H1 (cell line): ENCODE data around the gene LINC01488. TPM values are rescaled to one million over a fixed set of nuclear protein-coding genes. Genes with fewer than 3 reads are reported as not detected.
A peak's percentile ranks its signal among the peaks of the same experiment; 100 is the strongest.

Experiments used
- CTCF ChIA-PET: fragments of 300-600 bp; sonication (Branson Sonifier 250); formaldehyde crosslinking; loops from one replicate; lab custom pipeline; 2021; ENCODE audit not compliant: partially characterized antibody; lab: Charles Lee
- POLR2A ChIA-PET: fragments of 300-600 bp; sonication (Branson Sonifier 250); formaldehyde crosslinking; loops from one replicate; lab custom pipeline; 2021; ENCODE audit warnings: inconsistent platforms; ENCODE audit not compliant: partially characterized antibody; lab: Charles Lee
- DNase-seq, 2 experiments: peaks; one replicate each; pipeline versions ENCODE4 v3.0.0 to v3.0.0-alpha.2; 2010 to 2022; ENCODE audit warnings: low spot score in 2 of 2, low read depth in 1 of 2, mixed read lengths in 1 of 2
- FAIRE-seq: peaks from 2 replicates; lab custom pipeline; 2011; peaks lifted over from hg19 to GRCh38; lab: Jason Lieb, UNC
- H2AFZ ChIP-seq: 2 replicates; pipeline ENCODE4 v1.8.1; 2012; ENCODE audit warnings: low read length, inconsistent platforms
- H2AK5ac ChIP-seq: 2 replicates; pipeline ENCODE4 v1.6.1; 2013; ENCODE audit warnings: low read depth, low read length
- H2BK120ac ChIP-seq: replicated peaks from 2 replicates; pipeline ENCODE3; 2013; ENCODE audit warnings: low read depth, low read length, inconsistent platforms
- H2BK12ac ChIP-seq: 2 replicates; pipeline ENCODE4 v1.6.1; 2013; ENCODE audit warnings: low read depth, low read length
- H2BK15ac ChIP-seq: 2 replicates; pipeline ENCODE4 v1.6.1; 2013; ENCODE audit warnings: low read length
- H2BK20ac ChIP-seq: 2 replicates; pipeline ENCODE4 v1.6.1; 2013; ENCODE audit warnings: low read length
- H2BK5ac ChIP-seq: 2 replicates; pipeline ENCODE4 v1.6.1; 2013; ENCODE audit warnings: low read depth, low read length
- H3K14ac ChIP-seq: 2 replicates; pipeline ENCODE4 v1.6.1; 2013; ENCODE audit warnings: inconsistent platforms; ENCODE audit not compliant: insufficient read length
- H3K18ac ChIP-seq: 2 replicates; pipeline ENCODE4 v1.6.1; 2013; ENCODE audit warnings: low read length; ENCODE audit errors: extremely low read depth
- H3K23ac ChIP-seq: 2 replicates; pipeline ENCODE4 v1.6.1; 2013; ENCODE audit warnings: inconsistent platforms; ENCODE audit not compliant: insufficient read length
- H3K23me2 ChIP-seq: 2 replicates; pipeline ENCODE4 v1.6.1; 2013; ENCODE audit warnings: low read depth, low read length
- H3K27ac ChIP-seq: 2 replicates; pipeline ENCODE4 v1.6.1; 2011; ENCODE audit warnings: low read depth, low read length, inconsistent platforms
- H3K27me3 ChIP-seq, 4 experiments: replicated peaks in 1 of 4; 1 replicate in 1 of 4; 2 replicates in 3 of 4; pipeline versions ENCODE4 v1.6.1 to v1.8.1; 2011 to 2013; ENCODE audit warnings: low read length in 3 of 4, mild to moderate bottlenecking in 3 of 4, inconsistent platforms in 2 of 4, mixed read lengths in 2 of 4, moderate library complexity in 1 of 4; ENCODE audit not compliant: control insufficient read depth in 3 of 4, insufficient read depth in 3 of 4; ENCODE audit errors: extremely low read depth in 1 of 4
- H3K36me3 ChIP-seq, 4 experiments: 2 replicates each; pipeline versions ENCODE4 v1.6.1 to v1.8.1; 2011 to 2013; ENCODE audit warnings: mild to moderate bottlenecking in 4 of 4, low read length in 3 of 4, moderate library complexity in 2 of 4, control low read depth in 1 of 4, inconsistent platforms in 1 of 4; ENCODE audit not compliant: insufficient read depth in 4 of 4, control insufficient read depth in 2 of 4
- H3K4ac ChIP-seq: replicated peaks from 2 replicates; pipeline ENCODE3; 2013; ENCODE audit warnings: low read length, low read depth, mixed read lengths, inconsistent platforms; ENCODE audit not compliant: insufficient read length
- H3K4me1 ChIP-seq, 4 experiments: replicated peaks in 1 of 4; 1 replicate in 1 of 4; 2 replicates in 3 of 4; pipeline versions ENCODE4 v1.6.1 to v1.8.1; 2011 to 2013; ENCODE audit warnings: low read length in 3 of 4, inconsistent platforms in 2 of 4, mixed read lengths in 1 of 4; ENCODE audit not compliant: insufficient read depth in 4 of 4, control insufficient read depth in 3 of 4
- H3K4me2 ChIP-seq, 2 experiments: 2 replicates each; pipeline versions ENCODE4 v1.6.1 to v1.8.1; 2011 to 2013; ENCODE audit warnings: low read depth in 2 of 2, low read length in 2 of 2, control low read depth in 1 of 2, inconsistent platforms in 1 of 2, mild to moderate bottlenecking in 1 of 2; ENCODE audit not compliant: insufficient read depth in 1 of 2
- H3K4me3 ChIP-seq, 4 experiments: fragments of 200-600, 300-600 bp in 1 of 4; sonication (generic), shearing (Covaris generic), sonication (Bioruptor Twin) in 1 of 4; 2 replicates each; pipeline versions ENCODE4 v1.5.1 to v1.8.1; 2011 to 2016; ENCODE audit warnings: low read length in 4 of 4, low read depth in 3 of 4, control low read depth in 2 of 4, inconsistent platforms in 2 of 4, mild to moderate bottlenecking in 2 of 4, mixed read lengths in 1 of 4, moderate library complexity in 1 of 4; ENCODE audit not compliant: insufficient read depth in 2 of 4; ENCODE audit errors: extremely low read depth in 1 of 4
- H3K56ac ChIP-seq: replicated peaks from 2 replicates; pipeline ENCODE3; 2013; ENCODE audit warnings: low read depth, mild to moderate bottlenecking, mixed read lengths, low read length, inconsistent platforms; ENCODE audit not compliant: insufficient read length
- H3K79me1 ChIP-seq: 2 replicates; pipeline ENCODE4 v1.6.1; 2013; ENCODE audit warnings: low read depth, low read length, control low read depth
- H3K79me2 ChIP-seq, 2 experiments: 2 replicates each; pipeline versions ENCODE4 v1.6.1 to v1.8.1; 2012 to 2013; ENCODE audit warnings: low read length in 2 of 2, mild to moderate bottlenecking in 2 of 2, inconsistent platforms in 1 of 2; ENCODE audit not compliant: insufficient read depth in 2 of 2, control insufficient read depth in 1 of 2
- H3K9ac ChIP-seq, 4 experiments: replicated peaks in 1 of 4; 1 replicate in 1 of 4; 2 replicates in 3 of 4; pipeline versions ENCODE4 v1.6.1 to v1.8.1; 2011 to 2013; ENCODE audit warnings: low read depth in 3 of 4, low read length in 3 of 4, control low read depth in 2 of 4, mild to moderate bottlenecking in 2 of 4, moderate library complexity in 2 of 4, inconsistent platforms in 1 of 4; ENCODE audit errors: extremely low read depth in 1 of 4
- H3K9me3 ChIP-seq, 2 experiments: 2 replicates each; pipeline versions ENCODE4 v1.6.1 to v1.8.1; 2012 to 2013; ENCODE audit warnings: mild to moderate bottlenecking in 2 of 2, moderate library complexity in 2 of 2, control low read depth in 1 of 2, inconsistent platforms in 1 of 2, low read depth in 1 of 2, low read length in 1 of 2, mixed read lengths in 1 of 2; ENCODE audit not compliant: insufficient read depth in 2 of 2
- H4K20me1 ChIP-seq, 2 experiments: replicated peaks in 1 of 2; 2 replicates each; pipeline versions ENCODE3 to v1.8.1; 2011 to 2013; ENCODE audit warnings: inconsistent platforms in 2 of 2, low read length in 2 of 2, mild to moderate bottlenecking in 1 of 2; ENCODE audit not compliant: insufficient read depth in 2 of 2, control insufficient read depth in 1 of 2
- H4K5ac ChIP-seq: 2 replicates; pipeline ENCODE4 v1.6.1; 2013; ENCODE audit warnings: low read length, low read depth, mixed read lengths, inconsistent platforms; ENCODE audit not compliant: insufficient read length
- H4K8ac ChIP-seq: 2 replicates; pipeline ENCODE4 v1.8.0; 2013; ENCODE audit warnings: mild to moderate bottlenecking, moderate library complexity, low read length, inconsistent platforms; ENCODE audit not compliant: insufficient read depth; ENCODE audit errors: extremely low read depth
- H4K91ac ChIP-seq: replicated peaks from 2 replicates; pipeline ENCODE3; 2013; ENCODE audit warnings: low read length, mixed read lengths, inconsistent platforms; ENCODE audit not compliant: insufficient read length
- BCL11A ChIP-seq, 2 experiments: IDR thresholded peaks; one replicate each; pipeline ENCODE4 v1.6.1; 2011; ENCODE audit warnings: low read depth in 2 of 2, low read length in 2 of 2, mild to moderate bottlenecking in 2 of 2
- BRCA1 ChIP-seq: IDR thresholded peaks from 2 replicates; pipeline ENCODE4 v1.6.1; 2012; ENCODE audit warnings: low read depth, low read length, improper control_type of control experiment
- CBX5 ChIP-seq: fragments of 300-800, 300-1000 bp; sonication (generic); IDR thresholded peaks from 2 replicates; pipeline ENCODE4 v1.7.1; 2016; ENCODE audit warnings: antibody characterized with exemption, low read length, low read depth
- CHD2 ChIP-seq: IDR thresholded peaks from 2 replicates; pipeline ENCODE4 v1.6.1; 2012; ENCODE audit warnings: low read length, improper control_type of control experiment
- CREB1 ChIP-seq: IDR thresholded peaks from 2 replicates; pipeline ENCODE4 v1.6.1; 2012; ENCODE audit warnings: inconsistent platforms
- GTF2F1 ChIP-seq: IDR thresholded peaks from 2 replicates; pipeline ENCODE4 v1.6.1; 2012; ENCODE audit warnings: low read depth, low read length, improper control_type of control experiment, borderline replicate concordance
- HDAC2 ChIP-seq, 2 experiments: fragments of 300-600 bp in 1 of 2; sonication (generic) in 1 of 2; IDR thresholded peaks; 2 replicates each; pipeline ENCODE4 v1.6.1; 2011 to 2012; ENCODE audit warnings: low read depth in 2 of 2, low read length in 2 of 2, mild to moderate bottlenecking in 2 of 2, moderate library complexity in 2 of 2, borderline replicate concordance in 1 of 2, inconsistent platforms in 1 of 2
- POLR2AphosphoS5 ChIP-seq: IDR thresholded peaks from 2 replicates; pipeline ENCODE4 v1.6.1; 2011; ENCODE audit warnings: low read depth, low read length
- RAD21 ChIP-seq, 2 experiments: IDR thresholded peaks in 1 of 2; conservative IDR thresholded peaks in 1 of 2; 2 replicates each; pipeline ENCODE4 v1.6.1; 2011; ENCODE audit warnings: low read depth in 2 of 2, low read length in 2 of 2, improper control_type of control experiment in 1 of 2, inconsistent platforms in 1 of 2, mild to moderate bottlenecking in 1 of 2, moderate library complexity in 1 of 2
- YY1 ChIP-seq: IDR thresholded peaks from 2 replicates; pipeline ENCODE4 v1.6.1; 2011; ENCODE audit warnings: low read depth, mild to moderate bottlenecking, low read length
- ZNF274 ChIP-seq: IDR thresholded peaks from 2 replicates; pipeline ENCODE4 v1.7.0; 2012; ENCODE audit warnings: low read length, borderline replicate concordance; ENCODE audit errors: extremely low read depth
- WGBS, 2 experiments: shearing (Covaris generic) in 1 of 2; methylation state at CpG; one replicate each; pipeline versions ENCODE4 v1.1.6 to v1.1.7; 2013 to 2015; ENCODE audit warnings: low lambda C conversion rate in 2 of 2, mixed read lengths in 2 of 2, inconsistent platforms in 1 of 2, low coverage in 1 of 2, missing lambda C conversion rate in 1 of 2; ENCODE audit not compliant: insufficient replicate concordance in 2 of 2, insufficient coverage in 1 of 2, insufficient read length in 1 of 2; ENCODE audit errors: extremely low coverage in 1 of 2, missing lambda C conversion rate in 1 of 2; 5-methylcytosine and 5-hydroxymethylcytosine counted together
- polyA plus RNA-seq, 7 experiments: library from polyadenylated mRNA; depleted of rRNA in 3 of 7; stranded (reverse) in 5 of 7; unstranded in 2 of 7; fragments of >200 nt in 5 of 7; fragments of 200-250 nt in 2 of 7; gene quantifications; 1 replicate in 5 of 7; 2 replicates in 1 of 7; 4 replicates in 1 of 7; pipeline versions ENCODE4 v1.2.1 to v1.2.3, GENCODE V29; 2011 to 2013; ENCODE audit warnings: missing spikeins in 2 of 7, mixed read lengths in 2 of 7
- total RNA-seq: library from RNA; stranded (reverse); fragmentation: NEBNext Ultra II Directional; extraction: Animal tissue kit (Norgen Biotek cat#: 25700); gene quantifications from 2 replicates; pipeline ENCODE4 v1.2.1, GENCODE V29; 2021
- TF ChIP-seq, protein P1 (sequence below): IDR thresholded peaks from 2 replicates; pipeline ENCODE4 v1.6.1; 2011; ENCODE audit warnings: low read length, improper control_type of control experiment

Gene LINC01488
- total and polyA plus RNA-seq, 2 of the 8 experiments (the other 6 are each of a cell fraction or from before 2014, with no cell fraction given) = not detected

DNA sequence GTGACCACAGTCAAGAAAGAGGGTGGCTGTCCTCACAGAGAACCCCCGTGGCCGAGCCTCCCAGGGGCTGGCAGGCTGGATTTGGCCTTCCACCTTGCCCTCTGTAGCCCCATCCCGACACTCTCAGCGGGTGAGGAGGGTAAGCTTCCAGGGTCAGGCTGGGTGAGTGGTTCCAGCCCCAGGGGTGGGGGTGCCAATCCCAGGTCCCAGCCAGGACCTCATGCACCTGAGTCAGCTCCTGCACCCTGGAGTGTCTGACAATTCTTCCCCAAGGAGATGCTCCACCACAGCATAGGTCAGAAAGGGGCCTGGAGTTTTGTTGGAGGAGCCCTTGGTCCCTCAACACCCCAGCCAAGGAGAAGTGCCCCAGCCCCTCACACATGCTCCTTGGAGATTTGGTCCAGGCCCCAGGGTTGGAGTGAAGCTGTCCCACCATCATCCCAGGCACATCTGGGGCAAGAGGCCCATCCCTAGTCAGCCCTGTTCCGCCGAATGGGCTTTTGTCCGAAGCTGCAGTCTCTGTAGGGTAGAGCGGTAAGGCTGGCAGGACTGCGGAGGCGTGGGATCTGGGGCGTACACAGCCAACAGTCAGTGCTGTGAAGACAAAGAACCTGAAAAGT is 8.4 kb downstream of the LINC01488 start:
- Histone ChIP-seq H3K27ac (no peak overlapping the region), H3K23me2 (no peaks in the 10 kb centered on the region), H3K27me3 (no peaks in the 10 kb centered on the region), H4K91ac (no peak overlapping the region), H3K9ac (no peak overlapping the region), H2BK5ac (no peak overlapping the region), H2BK12ac (peak overlapping the region; percentile 39; the same call in 1 of the 2 replicates), H2BK120ac (no peak overlapping the region), H2BK20ac (no peak overlapping the region), H3K23ac (no peak overlapping the region), H3K36me3 (no peaks in the 10 kb centered on the region), H2BK15ac (no peak overlapping the region), H3K4me2 (no peak overlapping the region), H3K18ac (no peak overlapping the region; the same call in 1 of the 2 replicates), H3K79me1 (no peaks in the 10 kb centered on the region), H4K20me1 (no peaks in the 10 kb centered on the region), H4K5ac (no peak overlapping the region), H2AK5ac (no peak overlapping the region; the same call in 1 of the 2 replicates), H2AFZ (no peak overlapping the region), H3K9me3 (no peaks in the 10 kb centered on the region), H3K14ac (no peak overlapping the region), H3K79me2 (no peaks in the 10 kb centered on the region), H4K8ac (no peak overlapping the region), H3K4ac (no peak overlapping the region), H3K56ac (no peak overlapping the region), H3K4me3 (no peak overlapping the region), H3K4me1 (peaks cover 0 to 7% (median under 1%) of the 10 kb centered on the region in 4 experiments; a peak in 1 of 7 replicates)
- ChIA-PET POLR2A (no interaction called here), CTCF (interaction anchor here (1.2 kb wide), 1 partner anchor 46 kb away, joined by 4 read pairs; no protein-coding TSS in a partner anchor)
- DNase-seq (no peak), FAIRE-seq (no peak)
- WGBS, 2 experiments = 92% methylated on average over 9 of the region's 11 CpGs; no CpG with 5 or more reads in 1 of the 2 experiments
- no peak for TF ChIP-seq RAD21 (IDR thresholded peaks at IDR 0.05 in 1 of 2, conservative IDR thresholded peaks at IDR 0.05 in 1 of 2; ENCODE audit: low read depth in 2 of 2, low read length in 2 of 2)
- no peak for TF ChIP-seq ZNF274
- TF ChIP-seq CBX5 = no peak
- no peak for TF ChIP-seq CHD2
- no peak for TF ChIP-seq BCL11A (IDR thresholded peaks at IDR 0.05; ENCODE audit: low read depth in 2 of 2, low read length in 2 of 2)
- TF ChIP-seq CREB1 = no peak
- TF ChIP-seq YY1 = no peak
- no peak for TF ChIP-seq POLR2AphosphoS5
- TF ChIP-seq HDAC2 (IDR thresholded peaks at IDR 0.05; ENCODE audit: borderline replicate concordance in 1 of 2, low read depth in 2 of 2, low read length in 2 of 2) = no peak
- TF ChIP-seq, protein P1, sequence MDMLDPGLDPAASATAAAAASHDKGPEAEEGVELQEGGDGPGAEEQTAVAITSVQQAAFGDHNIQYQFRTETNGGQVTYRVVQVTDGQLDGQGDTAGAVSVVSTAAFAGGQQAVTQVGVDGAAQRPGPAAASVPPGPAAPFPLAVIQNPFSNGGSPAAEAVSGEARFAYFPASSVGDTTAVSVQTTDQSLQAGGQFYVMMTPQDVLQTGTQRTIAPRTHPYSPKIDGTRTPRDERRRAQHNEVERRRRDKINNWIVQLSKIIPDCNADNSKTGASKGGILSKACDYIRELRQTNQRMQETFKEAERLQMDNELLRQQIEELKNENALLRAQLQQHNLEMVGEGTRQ = no peak
- no peak for TF ChIP-seq BRCA1
- no peak for TF ChIP-seq GTF2F1
